ENCODE results near the gene RPL7A.
"Not testable (repeated sequence)": the region's sequence is repeated elsewhere in the genome, so short reads cannot be mapped to it uniquely, and the experiment has no call there.

Gene RPL7A

DNA sequence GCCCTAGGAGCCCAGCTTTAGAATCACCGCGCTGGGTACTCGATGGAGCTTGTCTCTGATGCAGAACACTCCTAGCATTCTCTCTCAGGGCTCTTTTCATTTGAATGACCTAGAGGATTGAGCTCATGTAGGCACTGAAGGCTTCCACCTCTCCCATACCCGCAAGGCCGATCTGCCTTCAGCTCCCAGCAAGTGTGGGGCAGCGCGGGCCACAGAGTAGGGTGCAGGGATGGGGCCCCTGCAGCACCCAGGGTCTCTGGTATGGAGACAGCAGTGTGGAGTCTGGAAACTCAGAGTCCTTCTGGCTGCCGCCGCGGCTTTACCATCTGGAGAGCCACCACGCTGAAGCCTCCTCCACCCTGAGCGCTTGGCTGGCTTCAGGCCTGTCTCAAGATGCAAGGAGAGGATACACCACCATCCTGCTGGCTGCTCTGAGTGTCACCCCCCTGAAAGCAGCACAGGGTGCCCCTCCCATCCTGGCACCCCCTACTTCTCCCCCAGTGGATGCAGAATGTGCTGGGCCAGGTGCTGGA lies 41.1 kb downstream of the RPL7A start:
- DNase-seq (ENCODE audit: low read depth in 1 of 2, low spot score in 1 of 2), result no peak
- TF ChIP-seq CTCF (IDR thresholded peaks at IDR 0.05; ENCODE audit: insufficient read depth, low read length), result no peak
- TF ChIP-seq GABPA (IDR thresholded peaks at IDR 0.05; ENCODE audit: low read depth), result no peak
- TF ChIP-seq POLR2AphosphoS5 (IDR thresholded peaks at IDR 0.05; ENCODE audit: low read depth), result no peak
- TF ChIP-seq, protein P1, sequence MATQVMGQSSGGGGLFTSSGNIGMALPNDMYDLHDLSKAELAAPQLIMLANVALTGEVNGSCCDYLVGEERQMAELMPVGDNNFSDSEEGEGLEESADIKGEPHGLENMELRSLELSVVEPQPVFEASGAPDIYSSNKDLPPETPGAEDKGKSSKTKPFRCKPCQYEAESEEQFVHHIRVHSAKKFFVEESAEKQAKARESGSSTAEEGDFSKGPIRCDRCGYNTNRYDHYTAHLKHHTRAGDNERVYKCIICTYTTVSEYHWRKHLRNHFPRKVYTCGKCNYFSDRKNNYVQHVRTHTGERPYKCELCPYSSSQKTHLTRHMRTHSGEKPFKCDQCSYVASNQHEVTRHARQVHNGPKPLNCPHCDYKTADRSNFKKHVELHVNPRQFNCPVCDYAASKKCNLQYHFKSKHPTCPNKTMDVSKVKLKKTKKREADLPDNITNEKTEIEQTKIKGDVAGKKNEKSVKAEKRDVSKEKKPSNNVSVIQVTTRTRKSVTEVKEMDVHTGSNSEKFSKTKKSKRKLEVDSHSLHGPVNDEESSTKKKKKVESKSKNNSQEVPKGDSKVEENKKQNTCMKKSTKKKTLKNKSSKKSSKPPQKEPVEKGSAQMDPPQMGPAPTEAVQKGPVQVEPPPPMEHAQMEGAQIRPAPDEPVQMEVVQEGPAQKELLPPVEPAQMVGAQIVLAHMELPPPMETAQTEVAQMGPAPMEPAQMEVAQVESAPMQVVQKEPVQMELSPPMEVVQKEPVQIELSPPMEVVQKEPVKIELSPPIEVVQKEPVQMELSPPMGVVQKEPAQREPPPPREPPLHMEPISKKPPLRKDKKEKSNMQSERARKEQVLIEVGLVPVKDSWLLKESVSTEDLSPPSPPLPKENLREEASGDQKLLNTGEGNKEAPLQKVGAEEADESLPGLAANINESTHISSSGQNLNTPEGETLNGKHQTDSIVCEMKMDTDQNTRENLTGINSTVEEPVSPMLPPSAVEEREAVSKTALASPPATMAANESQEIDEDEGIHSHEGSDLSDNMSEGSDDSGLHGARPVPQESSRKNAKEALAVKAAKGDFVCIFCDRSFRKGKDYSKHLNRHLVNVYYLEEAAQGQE (IDR thresholded peaks at IDR 0.05; ENCODE audit: insufficient replicate concordance, low read depth), result no peak
- TF ChIP-seq SPI1 (IDR thresholded peaks at IDR 0.05; ENCODE audit: borderline replicate concordance, low read depth), result no peak
- no peak overlapping the region for H3K27ac ChIP-seq (replicated peaks)
- H3K4me3 ChIP-seq (replicated peaks; ENCODE audit: insufficient read depth, low read length), result no peak overlapping the region
- no peaks in the 10 kb centered on the region for H3K27me3 ChIP-seq (ENCODE audit: insufficient read depth, poor library complexity, severe bottlenecking)

- no peak for DNase-seq (ENCODE audit: low read depth in 1 of 2, low spot score in 1 of 2)
- no peaks in the 10 kb centered on the region for H3K27me3 ChIP-seq (ENCODE audit: insufficient read depth, poor library complexity, severe bottlenecking)
- no peak for TF ChIP-seq SPI1 (IDR thresholded peaks at IDR 0.05; ENCODE audit: borderline replicate concordance, low read depth)
- no peak for TF ChIP-seq CTCF (IDR thresholded peaks at IDR 0.05; ENCODE audit: insufficient read depth, low read length)
- TF ChIP-seq, protein P1 (IDR thresholded peaks at IDR 0.05; ENCODE audit: insufficient replicate concordance, low read depth), result no peak
- no peak for TF ChIP-seq POLR2AphosphoS5 (IDR thresholded peaks at IDR 0.05; ENCODE audit: low read depth)
- no peak for TF ChIP-seq GABPA (IDR thresholded peaks at IDR 0.05; ENCODE audit: low read depth)
- no peak overlapping the region for H3K4me3 ChIP-seq (replicated peaks; ENCODE audit: insufficient read depth, low read length)
- H3K27ac ChIP-seq (replicated peaks), result no peak overlapping the region
Observed at GRCh38 chr9:133389562-133389961, 41.5 kb downstream of the RPL7A start.

GRCh38 chr9:133390713-133391112 lies 42.7 kb downstream of the RPL7A start:
- DNase-seq (ENCODE audit: low read depth in 1 of 2, low spot score in 1 of 2), result no peak
- Histone ChIP-seq H3K4me3 (replicated peaks; ENCODE audit: insufficient read depth, low read length) (no peak overlapping the region), H3K27me3 (ENCODE audit: insufficient read depth, poor library complexity, severe bottlenecking) (no peaks in the 10 kb centered on the region), H3K27ac (replicated peaks) (no peak overlapping the region)
- TF ChIP-seq POLR2AphosphoS5 (IDR thresholded peaks at IDR 0.05; ENCODE audit: low read depth) (no peak), CTCF (IDR thresholded peaks at IDR 0.05; ENCODE audit: insufficient read depth, low read length) (no peak), SPI1 (IDR thresholded peaks at IDR 0.05; ENCODE audit: borderline replicate concordance, low read depth) (no peak), GABPA (IDR thresholded peaks at IDR 0.05; ENCODE audit: low read depth) (no peak)
- TF ChIP-seq, protein P1 (IDR thresholded peaks at IDR 0.05; ENCODE audit: insufficient replicate concordance, low read depth), result no peak

- H3K27me3 ChIP-seq (ENCODE audit: insufficient read depth, poor library complexity, severe bottlenecking); H3K4me3 ChIP-seq (replicated peaks; ENCODE audit: insufficient read depth, low read length); H3K27ac ChIP-seq (replicated peaks); DNase-seq (ENCODE audit: low read depth in 1 of 2, low spot score in 1 of 2): not testable (repeated sequence)
Observed at GRCh38 chr9:133391449-133391848, 43.4 kb downstream of the RPL7A start.

DNA sequence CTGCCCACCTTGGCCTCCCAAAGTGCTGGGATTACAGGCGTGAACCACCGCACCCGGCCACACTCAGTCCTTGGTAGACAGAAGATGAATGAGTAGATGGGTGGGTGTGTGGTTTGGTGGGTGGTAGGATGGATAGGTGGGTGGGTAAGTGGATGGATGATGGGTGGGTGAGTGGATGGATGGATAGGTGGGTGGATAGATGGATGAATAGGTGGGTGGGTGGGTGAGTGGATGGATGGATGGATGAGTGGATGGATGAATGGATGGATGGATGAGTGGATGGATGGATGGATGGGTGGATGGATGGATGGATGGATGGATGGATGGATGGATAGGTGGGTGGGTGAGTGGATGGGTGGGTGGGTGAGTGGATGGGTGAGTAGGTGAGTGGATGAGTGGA lies 44.3 kb downstream of the RPL7A start:
- H3K4me3 ChIP-seq (replicated peaks; ENCODE audit: insufficient read depth, low read length); H3K27me3 ChIP-seq (ENCODE audit: insufficient read depth, poor library complexity, severe bottlenecking); H3K27ac ChIP-seq (replicated peaks); DNase-seq (ENCODE audit: low read depth in 1 of 2, low spot score in 1 of 2): not testable (repeated sequence)
